Suprapubic skin (tissue), 4 donors: ENCODE measurements around the gene ARPC4.

ENCODE experiments used
- EP300 ChIP-seq: sonication (generic); formaldehyde crosslinking; IDR thresholded peaks from one replicate; pipeline ENCODE4 v1.6.1; 2017; ENCODE audit warnings: antibody characterized with exemption
- POLR2A ChIP-seq, 2 donors: fragments of 450-650 bp; IDR thresholded peaks; one replicate each; pipeline ENCODE4 v1.6.1; 2017; ENCODE audit warnings: antibody characterized with exemption in 2 of 2, mild to moderate bottlenecking in 2 of 2, moderate library complexity in 2 of 2
- POLR2AphosphoS5 ChIP-seq, 3 donors: sonication (generic); formaldehyde crosslinking; IDR thresholded peaks; one replicate each; pipeline ENCODE4 v1.6.1; 2017; ENCODE audit warnings: antibody characterized with exemption in 3 of 3
- TF ChIP-seq, protein P1 (sequence below), 2 donors: fragments of 200-600 bp in 1 of 2; fragments of 450-650 bp in 1 of 2; sonication (generic) in 1 of 2; IDR thresholded peaks; one replicate each; pipeline ENCODE4 v1.5.1; 2016 to 2019; ENCODE audit warnings: antibody characterized with exemption in 2 of 2, mild to moderate bottlenecking in 1 of 2, moderate library complexity in 1 of 2

DNA sequence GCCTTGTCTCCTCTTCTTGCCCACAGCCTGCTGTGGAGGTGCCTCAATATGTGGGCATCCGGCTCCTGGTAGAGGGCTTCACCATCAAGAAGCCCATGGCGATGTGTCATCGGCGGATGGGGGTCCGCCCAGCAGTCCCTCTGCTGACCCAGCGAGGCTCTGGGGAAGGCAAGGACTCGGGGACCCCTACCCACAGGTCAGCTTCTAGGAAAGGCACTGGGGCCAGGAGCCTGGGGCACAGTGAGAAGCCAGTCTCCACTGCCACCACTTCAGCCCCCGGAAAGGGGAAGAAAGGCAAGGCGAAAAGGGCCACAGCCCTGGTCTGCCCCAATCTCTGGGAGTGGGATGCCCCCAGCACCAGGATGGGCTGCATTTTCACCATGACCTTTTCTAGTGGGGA, 40.2 kb downstream of the ARPC4 start:
- TF ChIP-seq, protein P1, sequence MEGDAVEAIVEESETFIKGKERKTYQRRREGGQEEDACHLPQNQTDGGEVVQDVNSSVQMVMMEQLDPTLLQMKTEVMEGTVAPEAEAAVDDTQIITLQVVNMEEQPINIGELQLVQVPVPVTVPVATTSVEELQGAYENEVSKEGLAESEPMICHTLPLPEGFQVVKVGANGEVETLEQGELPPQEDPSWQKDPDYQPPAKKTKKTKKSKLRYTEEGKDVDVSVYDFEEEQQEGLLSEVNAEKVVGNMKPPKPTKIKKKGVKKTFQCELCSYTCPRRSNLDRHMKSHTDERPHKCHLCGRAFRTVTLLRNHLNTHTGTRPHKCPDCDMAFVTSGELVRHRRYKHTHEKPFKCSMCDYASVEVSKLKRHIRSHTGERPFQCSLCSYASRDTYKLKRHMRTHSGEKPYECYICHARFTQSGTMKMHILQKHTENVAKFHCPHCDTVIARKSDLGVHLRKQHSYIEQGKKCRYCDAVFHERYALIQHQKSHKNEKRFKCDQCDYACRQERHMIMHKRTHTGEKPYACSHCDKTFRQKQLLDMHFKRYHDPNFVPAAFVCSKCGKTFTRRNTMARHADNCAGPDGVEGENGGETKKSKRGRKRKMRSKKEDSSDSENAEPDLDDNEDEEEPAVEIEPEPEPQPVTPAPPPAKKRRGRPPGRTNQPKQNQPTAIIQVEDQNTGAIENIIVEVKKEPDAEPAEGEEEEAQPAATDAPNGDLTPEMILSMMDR (IDR thresholded peaks at IDR 0.05): no peak
- no peak for TF ChIP-seq POLR2A (IDR thresholded peaks at IDR 0.05)
- TF ChIP-seq EP300: no peak
- no peak for TF ChIP-seq POLR2AphosphoS5 (IDR thresholded peaks at IDR 0.05)
